Astrocyte of the hippocampus (primary cell): ENCODE results near the gene DNAH2.

ENCODE experiments used
- DNase-seq: peaks from one replicate; pipeline ENCODE4 v3.0.0; 2011; ENCODE audit warnings: low read depth, low spot score

The DNAH2 gene

DNA sequence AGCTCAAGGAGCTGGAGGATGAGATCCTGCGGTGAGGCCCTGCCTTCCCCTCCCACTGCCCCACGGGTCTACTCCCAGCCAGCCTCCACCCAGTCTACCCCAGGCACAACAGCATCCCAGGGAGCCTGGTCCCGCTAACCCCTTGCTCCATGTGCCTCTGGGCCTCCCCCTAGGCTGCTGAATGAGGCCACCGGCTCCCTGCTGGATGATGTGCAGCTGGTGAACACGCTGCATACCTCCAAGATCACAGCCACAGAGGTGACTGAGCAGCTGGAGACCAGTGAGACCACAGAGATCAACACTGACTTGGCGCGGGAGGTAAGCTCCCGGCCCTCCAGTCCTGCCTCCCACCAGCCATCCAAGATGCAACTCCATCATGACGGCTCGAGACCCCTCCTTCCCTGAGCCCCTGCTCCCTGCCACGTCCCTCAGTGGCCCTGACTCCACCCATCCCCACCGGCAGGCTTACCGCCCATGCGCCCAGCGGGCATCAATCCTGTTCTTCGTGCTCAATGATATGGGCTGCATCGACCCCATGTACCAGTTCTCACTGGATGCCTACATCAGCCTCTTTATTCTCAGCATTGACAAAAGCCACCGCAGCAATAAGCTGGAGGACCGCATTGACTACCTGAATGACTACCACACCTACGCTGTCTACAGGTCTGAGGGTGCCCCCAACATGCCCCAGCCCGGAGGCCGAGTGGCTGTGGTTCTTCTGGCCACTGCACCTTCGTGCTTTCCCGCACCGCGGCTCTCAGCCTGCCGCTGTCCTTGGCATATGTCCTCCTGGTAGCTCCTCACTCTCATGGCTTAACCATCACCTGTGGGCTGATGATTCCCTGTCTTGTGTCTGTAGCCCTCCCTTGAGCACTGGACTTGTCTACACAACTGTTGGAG, 101.5 kb downstream of the DNAH2 start:
- DNase-seq = no peak

DNA sequence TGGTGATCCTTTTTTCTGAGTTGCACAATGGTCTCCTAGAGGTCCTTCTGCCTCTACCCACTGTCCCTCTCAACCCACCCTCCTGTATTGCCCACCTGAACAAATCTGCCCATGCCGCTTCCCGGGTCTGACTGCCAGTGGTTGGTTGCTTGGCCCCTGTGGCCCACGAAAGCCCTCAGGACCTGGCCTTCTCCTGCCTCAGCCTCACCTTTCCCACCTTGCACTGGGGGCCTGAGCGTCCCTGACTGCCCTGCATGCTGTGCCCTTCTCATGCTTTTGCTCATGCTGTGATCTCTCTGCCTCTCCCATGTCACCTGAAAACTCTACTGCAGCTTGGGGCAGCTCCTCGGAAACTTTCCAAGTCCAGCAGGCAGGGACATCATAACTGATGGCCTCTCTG, 102.7 kb downstream of the DNAH2 start:
- no peak for DNase-seq

DNA sequence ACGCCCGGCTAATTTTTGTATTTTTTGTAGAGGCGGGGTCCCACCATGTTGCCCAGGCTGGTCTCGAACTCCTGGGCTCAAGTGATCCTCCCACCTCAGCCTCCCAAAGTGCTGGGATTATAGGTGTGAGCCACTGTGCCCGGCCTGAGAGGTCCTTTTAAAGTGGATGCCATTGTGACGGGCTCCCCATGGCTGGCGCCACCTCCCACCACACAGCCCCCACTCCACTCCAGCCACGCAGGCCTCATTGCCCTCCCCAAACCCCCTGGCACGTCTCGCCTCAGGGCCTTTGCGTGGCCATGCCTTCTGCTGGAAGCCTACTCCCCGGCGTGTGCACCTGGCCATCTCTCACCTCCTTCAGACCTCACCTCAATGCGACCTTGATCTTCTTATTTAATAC, 104.6 kb downstream of the DNAH2 start:
- DNase-seq = no peak

DNA sequence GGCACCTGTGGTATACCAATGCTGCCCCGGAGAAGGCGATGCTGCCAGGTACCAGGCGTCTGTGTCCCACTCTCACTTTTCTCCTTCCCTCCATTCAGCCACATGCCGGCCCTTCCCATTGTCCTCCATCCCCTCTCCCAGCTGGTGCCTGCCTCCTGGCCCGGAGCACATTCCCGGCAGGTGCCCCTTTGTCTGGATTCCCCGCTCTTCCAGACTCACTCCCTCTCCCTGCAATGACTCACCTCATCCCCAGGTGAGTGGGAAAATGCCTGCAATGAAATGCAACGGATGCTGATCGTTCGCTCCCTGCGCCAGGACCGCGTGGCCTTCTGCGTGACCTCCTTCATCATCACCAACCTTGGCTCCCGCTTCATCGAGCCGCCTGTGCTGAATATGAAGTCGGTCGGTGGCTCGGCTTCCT, 106.0 kb downstream of the DNAH2 start:
- DNase-seq = no peak

DNA sequence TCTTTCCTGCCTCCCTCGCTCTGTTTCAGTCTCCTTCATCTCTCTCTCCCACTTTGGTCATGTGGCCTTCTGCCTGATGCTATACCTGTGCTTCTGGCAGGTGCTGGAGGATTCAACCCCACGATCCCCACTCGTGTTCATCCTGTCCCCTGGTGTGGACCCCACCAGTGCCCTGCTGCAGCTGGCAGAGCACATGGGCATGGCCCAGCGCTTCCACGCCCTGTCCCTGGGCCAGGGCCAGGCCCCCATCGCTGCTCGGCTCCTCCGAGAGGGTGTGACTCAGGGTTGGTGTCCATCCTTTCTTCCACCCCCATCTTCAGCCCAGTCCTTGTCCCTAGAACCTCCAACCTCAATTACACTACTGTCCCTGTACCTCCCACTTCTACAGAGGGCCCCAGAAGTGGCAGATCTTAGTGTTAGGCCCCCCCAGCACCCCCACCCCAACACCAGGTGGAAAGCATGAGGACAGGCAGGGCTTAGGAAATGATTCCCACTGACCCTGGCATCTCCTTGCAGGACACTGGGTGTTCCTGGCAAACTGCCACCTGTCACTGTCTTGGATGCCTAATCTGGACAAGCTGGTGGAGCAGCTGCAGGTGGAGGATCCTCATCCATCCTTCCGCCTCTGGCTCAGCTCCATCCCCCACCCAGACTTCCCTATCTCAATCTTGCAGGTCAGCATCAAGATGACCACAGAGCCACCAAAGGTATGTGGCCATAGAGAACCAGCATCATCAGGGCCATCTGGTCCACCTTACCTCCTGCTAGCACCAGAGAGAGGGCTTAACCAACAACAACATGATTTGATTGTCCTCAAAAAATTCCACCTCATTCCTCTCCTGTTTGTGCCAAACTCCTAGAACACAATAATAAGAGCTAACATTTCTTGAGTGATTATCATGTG, 106.7 kb downstream of the DNAH2 start:
- DNase-seq = no peak

DNA sequence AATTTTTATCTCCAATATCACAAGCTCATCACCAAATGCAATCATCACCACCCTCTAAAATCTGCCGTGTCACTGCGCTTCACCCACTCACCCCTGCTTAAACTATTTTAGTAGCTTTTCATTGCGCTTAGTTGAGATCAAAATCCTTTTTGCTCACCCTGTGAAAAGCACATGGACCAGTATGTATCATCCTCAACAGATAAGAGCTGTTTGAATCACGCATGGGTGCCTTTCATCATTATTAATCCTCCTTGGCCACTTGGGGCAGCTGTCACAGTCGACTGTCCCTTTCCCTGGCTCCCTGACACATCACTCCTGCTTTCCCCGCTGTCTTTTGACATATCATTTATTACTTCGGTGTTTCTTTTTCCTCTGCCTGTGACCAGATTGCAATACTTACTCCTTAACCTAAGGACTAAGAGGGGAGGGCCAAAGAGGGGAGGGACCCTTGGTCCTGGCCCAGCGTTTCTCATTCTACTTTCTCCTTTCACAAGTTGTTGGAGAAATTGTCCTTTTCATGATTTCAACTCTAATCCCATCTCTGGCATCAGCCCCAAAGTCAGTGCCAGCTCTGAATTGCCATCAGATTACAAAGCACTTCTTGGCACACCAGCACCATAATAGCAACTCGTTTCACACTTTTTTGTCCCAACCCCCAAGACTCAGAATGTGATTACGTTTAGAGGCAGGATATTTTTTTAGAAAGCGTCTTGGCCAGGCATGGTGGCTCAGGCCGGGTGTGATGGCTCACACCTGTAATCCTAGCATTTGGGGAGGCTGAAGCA, 107.9 kb downstream of the DNAH2 start:
- peak; percentile 55 for DNase-seq

DNA sequence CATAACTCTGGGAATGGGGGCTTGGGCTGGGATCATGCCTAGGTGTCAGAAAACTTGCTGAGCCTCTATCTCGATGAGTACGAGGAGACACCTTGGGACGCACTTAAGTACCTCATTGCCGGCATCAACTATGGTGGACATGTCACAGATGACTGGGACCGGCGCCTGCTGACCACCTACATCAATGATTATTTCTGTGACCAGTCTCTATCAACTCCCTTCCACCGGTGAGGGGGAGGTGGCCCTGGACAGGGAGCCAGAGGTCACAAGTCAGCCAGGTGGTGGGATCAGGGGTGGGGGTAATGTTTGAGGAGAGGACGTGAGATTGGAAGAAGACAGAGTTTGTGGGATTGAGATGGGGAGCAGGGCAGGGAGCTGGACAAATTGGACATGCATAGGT, 113.1 kb downstream of the DNAH2 start:
- no peak for DNase-seq

DNA sequence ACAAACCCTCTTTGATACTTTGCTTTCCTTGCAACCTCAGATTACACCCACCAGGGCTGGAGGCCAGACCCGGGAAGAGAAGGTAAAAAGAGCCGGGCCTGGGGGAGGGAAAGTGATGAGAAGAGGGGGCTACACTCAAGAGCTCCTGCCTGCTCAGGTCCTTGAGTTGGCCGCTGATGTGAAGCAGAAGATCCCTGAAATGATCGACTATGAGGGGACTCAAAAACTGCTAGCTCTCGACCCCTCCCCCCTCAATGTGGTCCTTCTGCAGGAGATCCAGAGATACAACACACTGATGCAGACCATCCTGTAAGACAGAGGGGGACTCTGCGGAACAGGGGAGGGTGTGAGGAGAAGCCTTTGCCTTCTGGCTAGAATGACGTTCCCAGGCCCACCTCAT, 113.7 kb downstream of the DNAH2 start:
- DNase-seq = no peak

DNA sequence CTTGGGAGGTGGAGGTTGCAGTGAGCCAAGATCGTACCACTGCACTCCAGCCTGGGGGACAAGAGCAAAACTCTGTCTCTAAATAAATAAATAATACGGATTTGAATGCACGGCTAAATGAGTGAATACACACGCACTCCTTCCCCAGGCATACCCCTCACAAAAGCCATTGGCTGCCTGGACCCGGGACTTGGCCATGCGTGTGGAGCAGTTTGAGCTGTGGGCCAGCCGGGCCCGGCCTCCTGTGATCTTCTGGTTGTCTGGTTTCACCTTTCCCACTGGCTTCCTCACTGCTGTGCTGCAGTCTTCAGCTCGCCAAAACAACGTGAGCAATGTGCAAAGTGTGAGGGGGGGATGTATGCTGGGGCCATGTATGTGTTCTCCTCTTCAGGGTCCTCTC, 114.9 kb downstream of the DNAH2 start:
- no peak for DNase-seq

DNA sequence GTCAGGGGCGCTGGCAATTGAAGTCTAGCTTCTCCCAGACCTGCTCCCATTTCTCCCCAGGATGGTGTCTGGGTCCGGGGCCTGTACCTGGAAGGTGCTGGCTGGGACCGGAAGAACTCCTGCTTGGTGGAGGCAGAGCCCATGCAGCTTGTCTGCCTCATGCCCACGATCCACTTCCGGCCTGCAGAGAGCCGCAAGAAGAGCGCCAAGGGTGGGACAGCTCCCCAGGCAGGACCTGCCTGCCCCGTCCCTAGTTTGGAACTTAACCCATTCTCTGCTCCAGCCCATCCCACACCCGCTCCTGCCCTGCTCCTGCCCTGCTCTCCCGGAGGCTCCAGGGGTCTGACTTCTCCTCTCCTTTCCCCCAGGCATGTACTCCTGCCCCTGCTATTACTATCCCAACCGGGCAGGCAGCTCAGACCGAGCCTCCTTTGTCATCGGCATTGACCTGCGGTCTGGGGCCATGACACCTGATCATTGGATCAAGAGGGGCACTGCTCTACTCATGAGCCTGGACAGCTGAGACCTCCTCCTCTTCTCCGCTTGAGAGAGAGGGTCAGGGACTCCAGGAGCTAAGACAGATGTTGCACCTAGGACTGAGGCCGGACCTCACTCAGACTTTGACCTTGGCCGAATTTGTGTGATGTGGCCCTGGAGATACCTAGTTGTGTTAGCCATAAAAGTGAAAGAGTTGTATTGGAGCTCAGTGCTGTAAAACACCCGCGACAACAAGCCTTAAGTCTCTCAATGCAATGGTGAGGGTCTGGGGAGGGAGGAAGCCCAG, 115.7 kb downstream of the DNAH2 start:
- DNase-seq = no peak

DNA sequence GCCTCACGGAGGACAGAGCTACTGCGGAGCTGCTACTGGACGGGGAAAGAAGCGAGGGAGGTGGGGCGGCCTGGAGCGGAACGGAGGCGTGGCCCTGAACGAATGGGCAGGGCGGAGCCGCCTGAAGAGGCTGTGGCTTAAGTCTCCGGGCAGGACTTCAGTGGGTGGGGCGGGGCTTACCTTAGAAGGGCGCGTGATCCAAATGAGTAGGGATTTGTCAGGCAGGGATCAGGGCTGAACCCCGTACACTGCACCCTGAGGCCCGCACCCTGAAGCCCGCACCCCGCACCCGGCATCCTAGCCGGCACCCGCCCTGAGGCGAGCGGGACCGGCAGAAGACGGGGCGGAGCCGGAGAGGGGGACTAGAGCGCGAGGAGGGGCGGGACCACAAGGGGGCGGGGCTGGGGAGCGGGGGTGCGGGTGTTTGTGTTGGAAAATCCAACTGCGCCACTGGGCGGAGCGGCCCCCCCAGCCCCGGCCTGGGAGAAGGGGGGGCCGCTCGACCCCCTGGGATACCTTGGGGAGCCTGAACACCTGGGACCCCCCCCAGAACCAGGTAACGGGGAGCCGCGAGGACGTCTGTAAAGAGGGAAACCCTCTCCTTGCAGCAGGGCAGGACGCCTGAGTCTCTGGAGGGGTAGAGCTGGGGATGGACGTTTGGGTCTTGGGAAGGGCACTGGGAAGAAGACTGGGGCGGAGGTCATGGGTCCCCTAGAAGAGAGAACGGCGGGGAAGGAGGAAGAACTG, 116.4 kb downstream of the DNAH2 start, which contains the start of gene KDM6B:
KDM6B (plus strand) TSS at position 423 of the 747 bp plus-strand sequence. CDS start 11,338 bp downstream, outside the sequence.
- DNase-seq = peak; percentile 96

DNA sequence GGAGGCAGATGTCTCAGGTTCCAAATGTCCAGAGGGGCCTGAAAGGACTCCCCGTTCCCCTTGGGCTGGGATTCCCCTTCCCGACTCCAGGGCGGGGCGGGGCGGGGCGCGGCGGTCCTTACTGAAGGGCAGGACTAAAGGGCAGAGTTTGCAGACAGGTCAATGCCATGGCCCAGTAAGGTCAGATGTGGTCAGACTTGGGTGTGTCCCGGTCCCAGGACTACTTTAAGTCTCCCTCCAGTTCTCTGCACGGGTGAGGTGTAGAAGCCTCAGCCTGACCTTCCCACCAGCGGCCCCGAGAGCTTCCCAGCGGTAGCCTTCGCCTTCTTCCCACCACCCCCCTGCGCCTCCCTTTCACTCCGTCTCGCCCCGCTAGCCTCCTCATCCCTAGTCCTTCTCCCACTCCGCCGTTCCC, 117.0 kb downstream of the DNAH2 start:
- no peak for DNase-seq

DNA sequence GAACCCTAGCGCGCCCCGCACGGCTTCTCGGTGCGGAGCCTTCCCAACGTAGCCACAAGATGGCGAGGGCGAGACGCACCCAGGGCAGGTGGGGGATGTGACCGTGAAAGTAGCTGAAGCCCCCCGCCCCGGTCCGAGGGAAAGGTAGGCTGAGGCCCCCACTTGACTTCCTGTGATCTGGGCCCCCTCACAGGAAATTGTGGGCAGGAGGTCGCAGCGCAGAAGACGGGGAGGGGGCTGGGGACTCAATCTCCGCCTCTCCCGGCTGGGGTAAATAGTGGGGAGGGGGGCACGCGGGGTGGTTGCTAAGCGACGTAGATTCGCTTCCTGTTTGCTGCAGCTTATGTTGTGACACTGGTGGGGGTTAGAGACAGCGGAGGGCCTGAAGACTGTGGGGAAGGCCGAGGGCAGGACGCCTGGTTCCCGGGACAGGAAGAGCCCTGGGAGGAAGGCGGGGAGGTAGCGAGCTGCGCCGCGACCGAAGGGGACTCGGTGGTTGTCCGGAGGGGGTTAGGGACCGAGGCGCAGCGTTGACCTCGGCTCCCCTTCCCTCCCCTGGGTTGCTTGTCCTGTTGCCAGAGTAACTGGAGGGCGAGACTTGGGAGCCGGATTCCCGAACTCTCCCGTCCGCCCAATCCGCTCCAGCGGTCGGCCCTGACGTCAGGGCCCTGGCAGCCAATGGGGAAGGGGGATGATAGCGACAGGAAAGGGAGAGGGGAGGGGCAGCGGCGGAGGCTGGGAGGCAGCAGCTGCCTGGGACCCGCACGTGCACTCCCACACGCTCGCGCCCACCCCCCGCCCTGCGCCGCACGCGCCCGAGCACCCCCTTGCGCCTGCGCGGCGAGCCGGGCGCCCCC, 117.6 kb downstream of the DNAH2 start:
- peak; percentile 100 for DNase-seq

DNA sequence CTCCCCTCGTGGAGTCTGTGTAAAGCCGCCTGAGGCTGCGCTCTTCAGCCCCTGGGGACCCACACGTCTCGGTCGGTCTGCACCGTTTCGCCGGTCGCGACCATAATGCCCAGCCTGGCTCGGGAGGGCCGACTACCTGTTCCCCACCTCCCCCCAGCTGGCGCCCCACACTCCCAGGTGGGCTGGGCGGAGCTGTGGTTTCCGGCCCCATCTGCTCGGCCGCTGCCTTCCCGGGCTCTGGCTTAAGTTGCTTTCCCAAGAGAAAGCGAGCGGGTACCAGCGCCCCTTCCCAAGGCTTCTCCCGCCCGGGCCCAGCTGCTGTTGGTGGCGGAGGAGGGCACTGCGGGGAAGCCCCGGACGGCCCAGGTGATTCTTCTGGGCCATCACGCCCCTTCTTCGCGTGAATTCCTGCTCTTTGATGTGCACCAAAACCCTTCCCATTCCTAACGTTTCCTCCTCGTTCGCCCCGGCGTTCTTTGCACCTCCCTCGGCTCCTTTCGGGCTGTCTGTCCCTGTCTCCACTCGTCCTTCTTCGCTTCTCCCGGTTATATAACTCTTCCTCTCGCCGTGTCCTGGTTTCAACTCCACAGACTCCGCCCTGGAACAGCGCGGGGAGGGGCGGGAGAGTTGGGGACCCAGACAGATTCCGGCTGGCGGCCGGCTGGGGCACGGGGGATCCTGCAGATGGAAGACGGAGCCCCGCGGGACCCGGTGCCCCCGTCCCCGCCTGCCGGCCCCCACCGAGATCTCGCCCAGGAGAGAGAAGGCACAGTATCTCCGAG, 118.5 kb downstream of the DNAH2 start:
- DNase-seq = peak; percentile 70

DNA sequence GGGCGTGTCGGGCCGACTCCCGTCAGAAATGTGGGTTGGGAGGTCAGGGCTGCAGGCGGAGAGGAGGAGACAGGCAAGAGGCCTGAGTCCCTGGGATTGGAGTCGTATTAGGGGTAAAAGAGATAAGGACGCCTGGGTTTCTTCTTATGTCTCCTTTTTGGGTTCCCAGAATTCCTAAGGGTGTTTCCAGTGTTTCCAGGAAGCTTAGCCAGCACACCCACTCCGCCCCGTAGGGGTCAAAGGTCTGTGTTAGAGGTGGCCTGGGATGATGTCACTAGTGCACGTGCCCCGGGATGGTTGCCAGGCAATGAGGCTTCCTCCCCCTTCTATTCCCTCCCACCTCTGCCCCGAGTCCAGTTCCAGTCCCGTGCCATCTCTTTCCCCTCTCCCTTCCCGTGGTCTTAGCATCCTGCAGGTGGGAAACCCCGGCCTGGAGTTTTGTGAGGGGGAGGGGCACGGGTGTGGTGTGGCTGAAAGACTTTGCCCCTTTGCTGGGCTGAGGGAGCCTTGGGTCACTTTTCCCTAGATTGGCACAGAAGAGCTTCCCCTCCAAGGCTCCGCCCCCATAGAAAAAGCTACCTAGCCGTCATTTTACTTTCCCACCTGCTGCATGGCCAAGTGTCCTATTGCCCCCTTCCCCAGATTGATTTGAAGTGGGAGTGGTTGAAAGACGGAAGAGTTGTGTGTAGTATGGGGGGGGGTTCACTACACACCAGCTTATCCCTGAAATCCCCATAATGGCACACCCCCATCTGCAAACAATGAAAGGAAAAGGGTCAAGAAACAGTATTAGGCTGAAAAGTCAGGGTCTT, 119.3 kb downstream of the DNAH2 start:
- peak; percentile 92 for DNase-seq

DNA sequence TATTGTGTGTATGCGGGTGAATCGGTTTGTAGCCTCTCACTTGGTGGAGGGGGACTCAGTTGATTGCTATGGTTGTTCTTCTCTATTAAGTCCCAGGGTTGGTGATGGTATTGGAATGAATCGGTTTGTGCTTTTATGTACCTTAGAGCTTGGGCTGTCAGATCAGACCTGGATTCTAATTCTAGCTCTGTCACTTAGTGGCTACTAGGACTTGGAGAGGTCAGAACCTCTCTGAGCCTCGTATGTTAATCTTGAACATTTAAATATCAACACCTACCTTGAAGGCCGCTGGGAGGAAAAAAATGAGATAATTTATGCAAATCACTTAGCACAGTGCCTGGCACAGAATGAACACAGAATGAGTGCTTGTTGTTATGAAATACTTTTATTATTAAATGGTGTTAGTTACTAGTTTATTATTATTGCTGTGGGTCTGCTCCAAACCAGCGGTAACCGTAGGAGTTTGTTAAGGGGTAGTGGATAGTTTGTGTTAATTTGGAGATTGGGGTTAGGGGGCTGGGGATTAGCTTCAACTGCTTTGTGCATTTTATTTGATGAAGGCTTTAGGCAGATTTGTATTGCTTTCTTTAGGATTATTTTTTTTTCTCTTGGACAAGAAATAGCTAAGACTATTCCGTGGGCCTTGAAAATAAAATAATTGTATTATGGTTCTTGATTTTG, 120.0 kb downstream of the DNAH2 start:
- no peak for DNase-seq
